ENCODE measurements around the gene RBMS1. TPM values are rescaled to one million over a fixed set of nuclear protein-coding genes. Genes with fewer than 3 reads are reported as not detected.

The RBMS1 gene, protein sequence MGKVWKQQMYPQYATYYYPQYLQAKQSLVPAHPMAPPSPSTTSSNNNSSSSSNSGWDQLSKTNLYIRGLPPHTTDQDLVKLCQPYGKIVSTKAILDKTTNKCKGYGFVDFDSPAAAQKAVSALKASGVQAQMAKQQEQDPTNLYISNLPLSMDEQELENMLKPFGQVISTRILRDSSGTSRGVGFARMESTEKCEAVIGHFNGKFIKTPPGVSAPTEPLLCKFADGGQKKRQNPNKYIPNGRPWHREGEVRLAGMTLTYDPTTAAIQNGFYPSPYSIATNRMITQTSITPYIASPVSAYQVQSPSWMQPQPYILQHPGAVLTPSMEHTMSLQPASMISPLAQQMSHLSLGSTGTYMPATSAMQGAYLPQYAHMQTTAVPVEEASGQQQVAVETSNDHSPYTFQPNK
- total RNA-seq, result 77.5 and 84.0 TPM in 2 replicates

DNA sequence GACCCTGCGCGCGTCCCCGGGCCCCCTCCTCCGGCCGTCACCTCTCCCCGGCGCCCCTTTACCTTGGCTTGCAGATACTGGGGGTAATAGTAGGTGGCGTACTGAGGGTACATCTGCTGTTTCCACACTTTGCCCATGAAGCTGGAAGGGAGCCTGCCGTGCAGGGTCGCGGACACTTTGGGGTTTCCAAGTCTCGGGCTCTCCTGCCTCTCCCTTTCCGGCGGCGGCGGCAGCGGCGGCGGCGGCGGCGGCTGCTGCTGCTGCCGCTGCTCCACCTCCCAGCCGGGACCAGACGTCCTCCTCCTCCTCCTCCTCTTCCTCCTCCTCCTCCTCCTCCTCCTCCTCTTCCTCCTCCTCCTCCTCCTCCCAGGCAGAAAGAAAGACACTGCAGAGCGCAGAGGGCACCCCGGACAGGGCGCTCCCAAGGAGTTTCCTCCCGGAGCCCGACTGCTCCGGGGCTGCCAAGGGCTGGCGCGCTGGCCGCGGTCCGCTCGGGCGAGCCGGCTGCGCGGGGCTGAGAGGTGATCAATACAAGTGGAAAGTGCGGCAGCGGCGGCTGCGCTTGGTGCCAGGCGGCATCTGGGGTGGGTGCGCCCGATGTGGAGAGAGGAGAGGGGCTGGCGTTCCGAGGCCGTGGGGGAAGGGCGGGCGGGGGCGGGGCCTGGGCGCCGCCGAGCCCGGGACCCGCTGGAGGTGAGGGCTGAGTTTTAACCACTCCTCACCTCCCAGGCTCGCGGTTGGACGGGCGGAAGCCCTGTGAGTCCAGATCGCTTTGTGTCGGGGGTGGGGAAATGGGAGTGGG lies at the start of gene RBMS1:
Gene RBMS1, minus strand, starts transcription at position 581 of the 802 bp plus-strand sequence. Its CDS starts 444 bp downstream, at position 137.

All from regular cardiac myocyte (primary cell).